Adipose tissue (tissue), 3 donors: Measurements from ENCODE around the gene APOB. TPM values are rescaled to one million over a fixed set of nuclear protein-coding genes. Genes with fewer than 3 reads are reported as not detected.

Source experiments
- H3K27ac ChIP-seq: one replicate; pipeline ENCODE4 v1.5.1; 2013; ENCODE audit warnings: low read depth, low read length
- WGBS, 3 donors: extraction: QIAGEN DNeasy Blood & Tissue Kit; methylation state at CpG; one replicate each; pipeline ENCODE4 v1.1.7; 2013; 5-methylcytosine and 5-hydroxymethylcytosine counted together
- polyA plus RNA-seq, 3 donors: library from polyadenylated mRNA; stranded (reverse); fragments of 200-250 nt; gene quantifications; one replicate each; pipeline ENCODE4 v1.2.3, GENCODE V29; 2013
- donor health status: healthy with polysubstance abuse.
- donor health status: Bipolar disorder and iron deficiency.
- donor health status: healthy.

Gene APOB
- polyA plus RNA-seq, 3 donors: 0.12 to 6.2 (median 0.22) TPM

DNA sequence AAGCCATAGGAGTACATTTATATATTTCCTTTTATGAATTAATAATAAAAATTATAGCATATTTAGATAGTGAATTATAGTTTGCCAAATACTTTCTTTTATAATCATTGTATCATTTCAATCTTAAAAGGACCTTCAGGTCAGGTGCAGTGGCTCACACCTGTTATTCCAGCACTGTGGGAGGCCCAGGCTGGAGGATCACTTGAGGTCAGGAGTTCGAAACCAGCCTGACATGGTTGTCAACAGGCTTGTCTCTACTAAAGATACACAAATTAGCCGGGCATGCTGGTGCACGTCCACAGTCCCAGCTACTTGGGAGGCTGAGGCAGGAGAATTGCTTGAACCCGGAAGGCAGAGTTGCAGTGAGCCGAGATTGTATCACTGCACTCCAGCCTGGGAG is 19.7 kb downstream of the APOB start:
- H3K27ac ChIP-seq: no peak overlapping the region
- WGBS, 3 donors: 81 to 89% (median 87%) methylated on average over 5 of the region's 5 CpGs

DNA sequence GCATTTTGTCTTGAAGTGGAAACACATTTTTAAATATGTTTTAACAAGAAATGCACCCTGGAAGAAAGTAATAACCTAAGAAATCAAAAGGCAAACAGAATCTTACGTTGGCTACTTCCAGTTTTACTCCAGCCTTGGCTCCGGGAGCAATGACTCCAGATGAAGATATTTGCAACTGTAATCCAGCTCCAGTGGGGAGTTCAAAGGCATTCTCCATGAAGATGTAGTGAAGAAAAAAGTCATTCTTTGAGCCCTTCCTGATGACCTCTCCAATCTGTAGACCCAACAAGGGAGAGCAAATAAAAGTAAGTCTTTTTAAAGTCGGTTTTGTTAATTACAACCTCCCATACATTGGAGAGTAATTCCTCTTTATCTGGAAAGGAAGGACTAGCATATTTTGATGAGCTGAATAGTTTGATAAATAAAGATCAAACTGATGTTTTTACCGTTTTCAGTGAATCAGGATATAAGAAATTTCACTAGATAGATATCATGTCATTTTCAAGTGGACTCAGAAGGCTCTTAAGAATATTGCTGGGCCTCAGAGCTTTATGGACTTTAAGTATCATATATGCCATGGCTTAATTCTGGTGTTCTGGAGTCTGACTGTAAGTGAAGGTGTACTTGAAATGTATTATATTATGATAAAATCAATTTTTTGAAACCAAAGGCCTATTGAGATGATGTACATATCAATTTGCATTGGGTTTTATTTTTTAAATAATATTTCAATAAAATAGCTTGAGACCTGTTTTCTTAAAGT is 20.3 kb downstream of the APOB start:
- 71 to 83% (median 81%) methylated on average over 4 of the region's 4 CpGs for WGBS, 3 donors

DNA sequence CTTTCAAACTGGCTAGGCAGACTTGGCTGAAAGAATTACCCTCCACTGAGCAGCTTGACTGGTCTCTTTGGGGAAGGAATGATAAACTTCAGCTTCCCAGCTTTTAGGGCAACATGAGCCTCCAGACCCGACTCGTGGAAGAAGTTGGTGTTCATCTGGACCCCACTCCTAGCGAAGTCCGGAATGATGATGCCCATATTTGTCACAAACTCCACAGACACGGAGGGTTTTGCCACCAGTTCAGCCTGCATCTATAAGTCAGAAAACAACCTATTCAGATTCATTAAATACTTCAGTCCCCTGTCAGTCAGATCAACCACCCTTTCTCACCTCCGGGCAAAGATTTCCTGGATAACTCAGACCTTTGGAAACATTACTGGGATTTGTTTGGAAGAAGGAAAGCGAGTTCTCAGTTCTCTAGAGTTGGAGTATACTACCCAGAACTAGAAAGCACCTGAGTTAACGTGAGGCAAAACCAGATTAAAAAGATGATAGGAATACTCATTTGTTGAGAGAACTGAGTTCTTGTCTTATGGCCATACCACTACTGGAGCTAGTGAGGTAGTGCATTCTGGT is 21.0 kb downstream of the APOB start:
- no peak overlapping the region for H3K27ac ChIP-seq
- 76 to 91% (median 84%) methylated on average over 8 of the region's 8 CpGs for WGBS, 3 donors

More for the DNA sequence above, 20.3 kb downstream of the APOB start:
- no peak overlapping the region for H3K27ac ChIP-seq

DNA sequence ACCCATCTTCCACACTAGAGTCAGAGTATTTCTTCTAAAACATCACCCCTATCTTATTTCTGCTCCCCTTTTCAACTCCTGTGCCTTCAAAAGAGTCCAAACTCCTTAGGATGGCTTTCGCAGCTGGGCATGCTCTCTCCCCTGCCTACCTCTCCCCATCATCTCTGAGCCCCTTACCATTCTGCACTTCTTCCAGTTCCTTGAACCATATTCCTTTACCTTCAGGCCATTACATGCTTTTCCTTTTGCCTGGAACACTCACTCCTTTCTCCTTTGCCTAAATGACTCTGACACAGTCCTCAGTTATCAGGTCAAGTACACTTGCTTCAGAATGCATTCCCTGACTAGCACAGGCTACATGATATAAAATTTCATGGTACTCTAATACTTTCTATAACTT is 22.4 kb downstream of the APOB start:
- H3K27ac ChIP-seq: no peak overlapping the region
- 90 to 100% (median 92%) methylated on average over 1 of the region's 1 CpG for WGBS, 3 donors

GRCh38 chr2:21020668-21021288 is 23.1 kb downstream of the APOB start:
- 78 to 94% (median 93%) methylated on average over 2 of the region's 2 CpGs for WGBS, 3 donors
- H3K27ac ChIP-seq: no peak overlapping the region

GRCh38 chr2:21020031-21020667 is 23.7 kb downstream of the APOB start:
- H3K27ac ChIP-seq: no peak overlapping the region
- 77 to 95% (median 88%) methylated on average over 3 of the region's 3 CpGs for WGBS, 3 donors

DNA sequence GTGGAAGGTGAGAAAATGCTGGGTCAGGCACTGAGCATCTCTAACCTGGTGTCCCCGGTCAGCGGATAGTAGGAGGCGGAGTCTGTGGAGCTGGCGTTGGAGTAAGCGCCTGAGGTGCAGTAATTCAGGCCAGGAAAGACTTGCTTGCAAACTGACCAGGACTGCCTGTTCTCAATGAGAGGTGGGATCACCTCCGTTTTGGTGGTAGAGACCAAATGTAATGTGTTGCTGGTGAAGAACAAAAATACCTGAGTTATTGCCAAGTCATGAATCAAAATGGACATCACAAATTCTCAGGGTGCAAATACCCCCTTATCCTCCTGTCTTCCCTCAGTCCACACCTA is 24.2 kb downstream of the APOB start:
- WGBS, 3 donors: 86 to 92% (median 92%) methylated on average over 6 of the region's 6 CpGs
- no peak overlapping the region for H3K27ac ChIP-seq

DNA sequence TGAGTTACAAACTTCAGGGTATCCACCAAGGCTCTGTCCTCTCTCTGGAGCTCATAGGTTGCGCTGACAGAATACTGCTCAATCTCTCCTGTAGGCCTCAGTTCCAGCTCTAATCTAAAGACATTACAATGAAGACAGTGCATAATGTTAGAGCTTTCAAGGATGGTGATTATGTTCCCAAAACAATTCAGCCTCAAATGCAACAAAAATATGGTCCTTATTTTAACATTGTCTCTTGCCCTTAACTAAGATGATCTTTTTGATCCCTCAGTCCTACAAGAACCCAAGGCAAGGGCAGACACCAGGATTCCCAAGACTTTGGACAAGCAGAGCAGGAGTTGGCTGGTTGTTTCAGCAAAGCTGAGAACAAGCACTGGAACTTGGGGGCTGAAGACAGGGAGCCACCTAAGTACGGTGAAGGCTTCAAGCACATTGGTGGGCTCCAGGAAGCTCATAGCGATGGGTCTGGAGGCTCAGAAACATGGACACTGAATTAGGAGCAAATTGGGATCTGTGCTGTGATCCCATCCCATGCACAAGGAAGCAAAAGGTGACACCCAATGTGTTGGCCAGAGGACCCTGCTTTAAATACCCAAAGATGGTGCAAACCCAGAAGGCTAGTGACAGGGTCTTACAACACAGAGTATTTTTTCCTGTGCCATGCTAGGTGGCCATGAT is 24.7 kb downstream of the APOB start:
- 91 to 95% (median 93%) methylated on average over 3 of the region's 3 CpGs for WGBS, 3 donors
- no peak overlapping the region for H3K27ac ChIP-seq

GRCh38 chr2:21018290-21018689 is 25.6 kb downstream of the APOB start:
- 83 to 91% (median 87%) methylated on average over 2 of the region's 2 CpGs for WGBS, 3 donors
- no peak overlapping the region for H3K27ac ChIP-seq

- H3K27ac ChIP-seq: no peak overlapping the region
- WGBS, 3 donors: 82 to 87% (median 84%) methylated on average over 4 of the region's 4 CpGs
Measured at GRCh38 chr2:21017748-21018276, 26.1 kb downstream of the APOB start.

DNA sequence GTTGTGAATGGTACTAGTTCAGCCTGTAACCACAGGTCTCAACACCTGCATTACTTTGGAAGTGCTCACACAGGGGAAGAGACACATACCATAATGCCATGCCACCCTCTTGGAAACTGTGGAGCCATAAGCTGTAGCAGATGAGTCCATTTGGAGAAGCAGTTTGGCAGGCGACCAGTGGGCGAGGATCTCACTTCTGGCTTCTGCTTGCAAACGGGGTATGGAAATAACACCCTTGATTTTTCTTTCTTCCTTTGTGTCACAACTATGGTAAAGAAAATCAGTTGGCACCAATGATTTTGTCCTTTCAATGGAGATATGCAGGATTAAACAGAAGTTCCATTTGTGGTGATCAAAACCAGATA is 28.6 kb downstream of the APOB start:
- 80 to 89% (median 85%) methylated on average over 3 of the region's 3 CpGs for WGBS, 3 donors
- no peak overlapping the region for H3K27ac ChIP-seq

DNA sequence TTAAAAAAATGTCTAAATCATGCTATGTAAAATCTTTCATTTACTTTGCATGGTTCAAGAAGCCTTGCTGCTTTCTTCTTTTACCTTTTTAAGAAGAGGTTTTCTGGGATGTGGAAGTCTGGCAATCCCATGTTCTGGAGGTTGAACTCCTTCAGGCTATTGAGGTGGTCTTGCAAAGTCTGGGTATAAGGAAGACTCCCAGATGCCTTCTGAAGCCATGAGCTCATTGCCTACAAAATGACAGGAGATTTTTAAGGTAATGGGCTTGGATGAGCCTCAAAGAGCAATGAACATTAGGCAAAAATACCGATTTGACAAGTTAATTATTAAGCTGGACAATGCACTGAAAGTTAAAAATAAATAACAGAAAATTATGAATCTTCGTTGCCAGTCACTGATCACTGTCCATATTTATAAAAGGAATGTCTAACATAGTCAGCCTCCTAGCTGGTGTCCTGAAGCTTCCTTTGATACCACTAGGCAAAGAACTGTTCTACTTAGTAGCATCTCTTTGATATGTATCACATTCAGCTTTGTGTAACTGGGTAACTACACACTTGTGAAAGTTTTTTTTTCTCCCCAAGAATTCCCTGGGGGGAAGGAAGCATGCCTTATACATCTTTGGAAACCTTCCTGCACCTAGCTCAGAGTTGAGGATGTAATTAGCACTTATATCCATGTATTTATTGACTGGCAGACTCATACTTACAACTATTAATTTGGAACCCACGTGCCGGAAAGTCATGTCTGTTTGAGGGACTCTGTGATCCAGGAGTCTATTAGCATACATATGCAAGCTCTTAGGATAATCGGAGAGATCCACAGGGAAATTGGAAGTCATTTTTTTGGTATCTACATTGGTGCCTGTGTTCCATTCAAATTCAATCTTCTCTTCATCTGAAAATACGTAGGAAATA is 29.3 kb downstream of the APOB start:
- 67 to 86% (median 78%) methylated on average over 6 of the region's 6 CpGs for WGBS, 3 donors

DNA sequence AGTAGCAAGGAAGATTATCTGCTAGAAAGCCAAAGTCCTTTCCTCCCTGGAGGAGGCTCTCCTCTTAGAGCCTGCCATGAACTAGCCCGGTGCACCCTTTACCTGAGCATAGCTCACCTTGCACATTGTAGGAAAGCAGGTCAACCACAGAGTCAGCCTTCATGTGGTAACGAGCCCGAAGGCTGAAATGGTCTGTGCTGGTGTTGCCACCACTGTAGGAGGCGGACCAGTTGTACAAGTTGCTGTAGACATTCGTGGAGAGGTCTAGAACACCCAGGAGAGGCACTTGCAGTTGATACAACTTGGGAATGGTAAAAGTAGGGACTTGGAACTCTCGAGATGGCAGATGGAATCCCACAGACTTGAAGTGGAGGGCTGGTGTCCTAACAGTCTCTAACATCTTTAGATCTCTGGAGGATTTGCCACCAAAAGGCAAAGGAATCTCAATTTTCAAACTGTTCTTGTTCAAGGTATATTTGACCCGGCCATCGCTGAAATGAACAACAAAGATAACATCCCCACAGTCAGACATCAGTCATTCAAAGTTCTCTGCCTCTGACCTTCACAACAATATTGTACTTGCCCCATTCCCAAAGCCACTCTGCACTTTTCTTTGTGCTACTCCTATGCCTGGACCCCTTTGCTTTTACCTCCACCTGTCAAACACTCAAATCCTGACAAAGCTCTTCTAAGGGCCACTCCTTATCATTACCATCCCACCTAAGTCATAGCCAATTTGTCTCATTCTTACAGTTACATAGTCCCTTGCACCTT is 30.6 kb downstream of the APOB start:
- 76 to 86% (median 85%) methylated on average over 8 of the region's 8 CpGs for WGBS, 3 donors

More for the DNA sequence above, 29.3 kb downstream of the APOB start:
- no peak overlapping the region for H3K27ac ChIP-seq

GRCh38 chr2:21012557-21012937 is 31.3 kb downstream of the APOB start:
- WGBS, 3 donors: 81 to 91% (median 87%) methylated on average over 3 of the region's 3 CpGs
- no peak overlapping the region for H3K27ac ChIP-seq

More for the DNA sequence above, 30.6 kb downstream of the APOB start:
- no peak overlapping the region for H3K27ac ChIP-seq

GRCh38 chr2:21011876-21012556 is 31.9 kb downstream of the APOB start:
- whole genome bisulfite sequencing, 3 donors: 77 to 84% (median 82%) methylated on average over 8 of the region's 8 CpGs
- H3K27ac ChIP-seq: no peak overlapping the region

DNA sequence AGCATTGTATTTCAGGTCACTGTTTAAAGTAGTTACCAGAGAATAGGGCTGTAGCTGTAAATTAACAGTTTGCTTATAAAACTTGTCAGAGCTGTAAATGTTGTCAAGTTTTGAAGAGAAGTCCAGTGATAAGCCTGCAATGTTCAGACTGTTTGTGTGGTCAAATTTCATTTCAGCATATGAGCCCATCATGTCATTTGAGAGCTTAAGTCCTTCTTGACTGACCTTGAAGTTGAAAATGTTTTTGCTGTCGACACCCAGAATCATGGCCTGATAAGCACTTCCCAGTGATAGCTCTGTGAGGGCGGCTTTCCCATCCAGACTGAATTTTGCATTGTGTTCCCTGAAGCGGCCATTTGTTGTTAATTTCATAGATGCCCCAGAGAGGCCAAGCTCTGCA is 32.4 kb downstream of the APOB start:
- 81 to 89% (median 83%) methylated on average over 3 of the region's 3 CpGs for WGBS, 3 donors
- H3K27ac ChIP-seq: no peak overlapping the region
